Kasumi-1 (cell line): ENCODE results near the gene ATRNL1.
A peak's percentile ranks its signal among the peaks of the same experiment; 100 is the strongest.
"Not testable (repeated sequence)": the region's sequence is repeated elsewhere in the genome, so short reads cannot be mapped to it uniquely, and the experiment has no call there.

Experiments
- DNase-seq, 2 experiments: peaks; one replicate each; lab custom pipeline; 2025; lab: John Stamatoyannopoulos, UW

The ATRNL1 gene

GRCh38 chr10:115417585-115418265, 324.6 kb downstream of the ATRNL1 start:
- DNase-seq = peak; percentile 62 to 80

GRCh38 chr10:115422624-115423023, 329.5 kb downstream of the ATRNL1 start:
- no peak for DNase-seq

GRCh38 chr10:115427611-115428010, 334.4 kb downstream of the ATRNL1 start:
- no peak for DNase-seq

- DNase-seq = peak; percentile 56 to 69
Measured at GRCh38 chr10:115432188-115432819, 339.1 kb downstream of the ATRNL1 start.

- no peak for DNase-seq
Measured at GRCh38 chr10:115436999-115437398, 343.8 kb downstream of the ATRNL1 start.

- no peak for DNase-seq
Measured at GRCh38 chr10:115441907-115442545, 348.9 kb downstream of the ATRNL1 start.

DNA sequence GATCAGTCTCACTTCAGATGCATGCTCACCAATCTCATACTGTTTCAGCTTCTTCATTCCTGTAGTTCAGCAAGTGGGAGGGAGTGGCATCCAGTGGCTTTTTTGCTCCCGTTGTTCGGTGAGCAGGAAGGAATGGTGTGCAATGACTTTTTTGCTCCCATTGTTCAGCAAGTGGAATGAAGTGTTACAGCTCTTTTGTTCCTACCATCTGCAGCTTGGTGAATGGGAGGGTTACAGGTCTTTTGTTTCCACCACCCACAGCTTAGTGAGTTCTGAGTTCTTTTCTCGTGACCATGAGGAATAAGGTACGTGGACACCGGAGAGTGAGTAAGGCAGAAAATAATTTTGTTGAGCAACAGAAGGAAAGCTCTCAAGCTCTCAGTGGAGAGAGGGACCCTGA, 363.6 kb downstream of the ATRNL1 start:
- no peak for DNase-seq

GRCh38 chr10:115483294-115483693, 390.1 kb downstream of the ATRNL1 start:
- no peak for DNase-seq

DNA sequence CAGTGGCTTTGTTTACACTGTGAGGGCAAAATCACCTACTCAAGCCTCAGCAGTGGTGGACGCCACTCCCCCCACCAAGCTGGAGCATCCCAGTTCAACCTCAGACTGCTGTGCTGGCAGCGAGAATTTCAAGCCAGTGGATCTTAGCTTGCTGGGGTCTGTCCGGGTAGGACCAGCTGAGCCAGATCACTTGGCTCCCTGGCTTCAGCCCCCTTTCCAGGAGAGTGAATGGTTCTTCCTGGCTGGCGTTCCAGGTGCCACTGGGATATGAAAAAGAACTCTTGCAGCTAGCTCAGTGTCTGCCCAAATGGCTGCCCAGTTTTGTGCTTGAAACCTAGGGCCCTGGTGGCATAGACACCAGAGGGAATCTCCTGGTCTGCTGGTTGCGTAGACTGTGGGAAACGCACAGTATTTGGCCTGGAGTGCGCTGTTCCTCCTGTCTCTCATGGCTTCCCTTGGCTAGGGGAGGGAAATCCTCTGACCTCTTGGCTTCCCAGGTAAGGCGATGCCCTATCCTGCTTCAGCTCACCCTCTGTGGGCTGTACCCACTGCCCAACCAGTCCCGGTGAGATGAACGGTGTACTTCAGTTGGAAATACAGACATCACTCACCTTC, 398.5 kb downstream of the ATRNL1 start:
- no peak for DNase-seq

- DNase-seq = no peak
Measured at GRCh38 chr10:115503546-115503945, 410.4 kb downstream of the ATRNL1 start.

GRCh38 chr10:115514895-115515294, 421.7 kb downstream of the ATRNL1 start:
- DNase-seq = no peak

GRCh38 chr10:115525141-115525540, 432.0 kb downstream of the ATRNL1 start:
- DNase-seq = no peak

GRCh38 chr10:115527682-115528081, 434.5 kb downstream of the ATRNL1 start:
- DNase-seq = not testable (repeated sequence)

- not testable (repeated sequence) for DNase-seq
Measured at GRCh38 chr10:115536401-115536800, 443.2 kb downstream of the ATRNL1 start.

DNA sequence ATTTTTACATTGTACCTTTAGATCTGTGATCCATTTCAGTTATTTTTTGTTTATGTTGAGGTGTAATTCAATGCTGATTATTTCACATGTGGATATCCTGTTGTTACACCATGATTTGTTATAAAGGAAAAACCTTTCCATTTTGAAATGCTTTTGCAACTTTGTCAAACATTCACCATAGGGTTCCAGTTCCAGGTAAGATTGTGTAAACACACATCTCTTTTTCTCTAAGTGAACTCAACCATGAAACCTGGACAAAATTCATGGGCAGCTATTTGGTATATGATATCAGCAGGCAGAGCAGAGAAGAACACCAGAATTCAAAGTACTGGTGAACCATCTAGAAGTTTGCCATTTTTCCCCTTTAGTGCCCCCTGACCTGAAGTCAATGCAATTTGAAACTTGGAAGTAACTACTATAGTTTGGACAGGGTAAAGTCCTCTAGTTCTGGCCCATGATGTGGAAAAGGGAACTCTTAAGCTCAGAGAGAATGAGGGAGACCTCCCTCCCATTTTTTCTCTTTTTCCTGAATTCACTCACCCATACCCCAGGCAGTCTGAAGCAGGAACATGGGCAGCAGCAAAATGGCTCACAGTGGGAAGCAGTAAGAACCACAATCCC, 446.1 kb downstream of the ATRNL1 start:
- no peak for DNase-seq

DNA sequence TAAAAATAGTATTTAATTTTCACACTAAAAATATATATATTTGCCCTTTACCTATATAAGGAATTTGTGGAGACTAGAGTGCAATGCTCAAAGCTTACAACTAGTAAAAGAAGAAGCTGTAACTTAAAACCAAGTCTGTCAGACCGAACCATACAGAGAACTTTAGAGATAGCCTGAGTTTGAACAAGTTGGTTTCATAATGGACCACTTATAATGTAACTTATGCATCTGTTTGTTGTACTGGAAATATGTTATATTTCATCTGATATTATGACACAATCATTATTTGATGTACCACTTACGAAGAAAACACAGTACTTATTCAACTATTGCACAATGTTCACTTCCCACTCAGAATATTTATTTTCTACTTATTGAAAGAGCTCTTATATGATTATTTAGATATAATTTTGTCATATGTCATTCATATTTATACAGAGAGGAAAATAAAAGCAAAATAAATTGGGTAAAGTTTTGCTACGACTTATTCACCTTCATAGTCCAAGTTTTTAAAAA, 462.8 kb downstream of the ATRNL1 start:
- no peak for DNase-seq

GRCh38 chr10:115558252-115558651, 465.1 kb downstream of the ATRNL1 start:
- no peak for DNase-seq

DNA sequence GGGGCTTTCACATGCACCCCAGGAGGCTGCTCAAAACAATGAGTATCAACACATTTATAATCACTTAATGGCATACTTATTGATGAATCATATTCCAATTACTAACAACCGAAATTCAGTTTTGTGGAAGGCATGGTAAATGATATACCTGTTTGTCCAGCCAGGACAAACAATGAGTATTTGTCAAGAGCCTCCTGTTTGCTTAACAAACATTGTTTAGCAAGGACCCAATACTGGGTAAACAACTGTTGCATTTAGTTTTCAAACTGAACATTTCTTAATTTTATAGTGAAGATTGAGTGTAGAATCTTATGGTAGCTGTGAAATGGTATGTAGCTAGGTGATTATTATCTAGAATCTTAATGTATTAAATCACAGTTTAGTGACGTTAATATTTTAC, 473.7 kb downstream of the ATRNL1 start:
- DNase-seq = no peak

DNA sequence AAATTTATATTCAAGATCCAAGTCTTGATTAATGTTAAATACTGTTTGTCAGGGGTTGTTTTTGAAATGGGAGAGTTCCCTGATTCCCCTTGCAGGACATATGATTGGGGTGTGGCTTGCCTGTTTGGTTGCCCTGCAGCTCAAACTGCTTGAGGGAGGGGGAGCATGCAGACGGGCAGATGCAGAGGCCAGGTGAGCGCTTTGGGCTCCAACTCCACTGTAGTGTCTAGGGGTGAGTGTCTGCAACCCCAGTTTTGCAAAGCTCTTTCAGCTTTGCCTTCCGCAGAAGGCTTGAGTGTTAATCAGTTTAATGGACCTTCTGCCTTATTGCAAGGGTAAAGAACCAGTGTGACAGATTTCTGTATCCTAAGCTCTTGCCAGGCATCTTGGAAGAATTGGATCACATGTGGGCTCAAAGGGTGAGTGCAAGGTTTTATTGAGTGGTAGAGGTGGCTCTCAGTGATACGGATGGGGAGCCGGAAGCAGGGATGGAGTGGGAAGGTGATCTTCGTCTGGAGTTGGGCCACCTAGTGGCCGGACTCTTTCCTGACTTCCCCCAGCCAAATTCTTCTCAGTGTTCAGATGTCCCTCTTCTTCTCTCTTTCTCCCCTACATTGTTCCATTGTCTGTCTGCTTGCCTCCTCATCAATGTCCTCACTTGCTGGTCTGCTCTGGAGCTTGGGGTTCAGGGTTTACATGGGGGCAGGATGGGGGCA, 479.7 kb downstream of the ATRNL1 start:
- no peak for DNase-seq

DNA sequence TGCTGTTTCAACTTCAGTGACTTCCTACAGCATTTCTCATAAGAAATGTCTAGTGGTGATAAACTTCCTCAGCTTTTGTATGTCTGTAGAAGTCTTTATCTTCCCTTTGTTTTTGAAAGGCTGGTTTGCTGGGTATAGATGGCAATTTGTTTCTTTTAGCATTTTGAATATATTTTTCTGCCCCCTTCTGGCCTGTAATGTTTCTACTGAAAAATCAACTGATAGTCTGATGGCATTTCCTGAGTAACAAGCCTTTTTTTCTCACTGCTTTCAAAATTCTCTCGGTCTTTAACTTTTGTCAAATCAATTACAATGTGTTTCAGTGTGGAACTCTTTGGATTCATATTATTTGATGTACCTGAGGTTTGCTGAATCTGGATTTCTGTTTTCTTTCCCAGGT, 487.1 kb downstream of the ATRNL1 start:
- no peak for DNase-seq

GRCh38 chr10:115593060-115593459, 499.9 kb downstream of the ATRNL1 start:
- no peak for DNase-seq

DNA sequence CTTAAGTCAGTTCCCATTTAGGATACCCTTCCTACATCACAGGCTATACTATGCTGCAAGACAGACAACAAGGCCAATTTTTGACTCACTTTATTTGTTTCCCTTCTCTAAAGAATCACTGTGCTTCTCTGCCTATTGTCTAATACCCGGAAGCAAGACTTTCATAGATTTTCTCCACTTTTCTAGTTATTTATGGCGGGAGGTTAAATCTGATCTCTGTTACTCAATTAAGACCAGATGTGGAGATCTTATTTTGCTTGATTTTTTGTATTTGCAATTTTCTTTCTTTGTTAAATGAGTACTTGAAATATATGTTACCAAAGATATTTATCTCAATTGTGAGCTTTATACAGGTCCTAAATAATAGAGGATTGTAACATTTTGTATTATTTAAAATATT, 511.5 kb downstream of the ATRNL1 start:
- no peak for DNase-seq
